OCI-LY1 (cell line): ENCODE measurements around the gene PITPNM3.

Experiments used
- H2AFZ ChIP-seq: fragments of 200-600 bp; sonication (generic), shearing (Covaris generic); 2 replicates; pipeline ENCODE4 v1.6.0; 2014; ENCODE audit warnings: antibody characterized with exemption, mild to moderate bottlenecking, low read length
- H3F3A ChIP-seq: fragments of 200-600 bp; sonication (generic), shearing (Covaris generic); 2 replicates; pipeline ENCODE4 v1.6.0; 2014; ENCODE audit warnings: mild to moderate bottlenecking, antibody characterized with exemption, low read length, moderate library complexity; ENCODE audit not compliant: insufficient read depth
- H3K27ac ChIP-seq: fragments of 200-600 bp; sonication (generic); 2 replicates; pipeline ENCODE4 v1.5.1; 2014; ENCODE audit warnings: low read length, mixed run types, mild to moderate bottlenecking, low read depth; ENCODE audit not compliant: poor library complexity, severe bottlenecking
- H3K27me3 ChIP-seq: fragments of 200-600 bp; sonication (generic); 2 replicates; pipeline ENCODE4 v1.6.0; 2014; ENCODE audit warnings: antibody characterized with exemption, mild to moderate bottlenecking, low read length, moderate library complexity; ENCODE audit not compliant: insufficient read depth
- H3K36me3 ChIP-seq: fragments of 200-600 bp; sonication (generic); 2 replicates; pipeline ENCODE4 v1.6.1; 2014; ENCODE audit warnings: mild to moderate bottlenecking, antibody characterized with exemption, low read length, moderate library complexity, mixed read lengths; ENCODE audit not compliant: insufficient read depth
- H3K4me1 ChIP-seq: fragments of 200-600 bp; sonication (generic); 2 replicates; pipeline ENCODE4 v1.5.1; 2014; ENCODE audit warnings: mild to moderate bottlenecking, low read length, moderate library complexity; ENCODE audit not compliant: insufficient read depth, severe bottlenecking
- H3K4me2 ChIP-seq: fragments of 200-600 bp; sonication (generic), shearing (Covaris generic); 2 replicates; pipeline ENCODE4 v1.6.1; 2014; ENCODE audit warnings: low read length
- H3K4me3 ChIP-seq: fragments of 200-600 bp; sonication (generic); 2 replicates; pipeline ENCODE4 v1.5.1; 2014; ENCODE audit warnings: low read length, low read depth, mild to moderate bottlenecking, mixed read lengths; ENCODE audit not compliant: poor library complexity, severe bottlenecking
- H3K79me2 ChIP-seq: fragments of 200-600 bp; shearing (Covaris generic); 2 replicates; pipeline ENCODE4 v1.6.1; 2016; ENCODE audit warnings: mixed run types, low read length, mixed read lengths; ENCODE audit not compliant: insufficient read depth
- H3K9ac ChIP-seq: fragments of 200-600 bp; sonication (generic), shearing (Covaris generic); 2 replicates; pipeline ENCODE4 v1.6.1; 2014; ENCODE audit warnings: mild to moderate bottlenecking, low read length, mixed read lengths
- H3K9me2 ChIP-seq: fragments of 200-600 bp; sonication (generic), shearing (Covaris generic); 2 replicates; pipeline ENCODE4 v1.6.1; 2014; ENCODE audit warnings: low read depth, mild to moderate bottlenecking, low read length, mixed read lengths
- H3K9me3 ChIP-seq: fragments of 200-600 bp; shearing (Covaris generic); 2 replicates; pipeline ENCODE4 v1.6.1; 2014; ENCODE audit warnings: low read length, mixed read lengths
- H4K20me1 ChIP-seq: fragments of 200-600 bp; sonication (generic), shearing (Covaris generic); 2 replicates; pipeline ENCODE4 v1.6.0; 2016; ENCODE audit warnings: mild to moderate bottlenecking, low read length; ENCODE audit not compliant: insufficient read depth
- EZH2 ChIP-seq: fragments of 200-600 bp; sonication (generic), shearing (Covaris generic); IDR thresholded peaks from 2 replicates; pipeline ENCODE4 v1.8.0; 2017; ENCODE audit warnings: borderline replicate concordance, mixed run types, mild to moderate bottlenecking, antibody characterized with exemption, low read length, moderate library complexity, mixed read lengths
- TF ChIP-seq, protein P1 (sequence below): fragments of 200-600 bp; sonication (generic), shearing (Covaris generic); IDR thresholded peaks from 2 replicates; pipeline ENCODE4 v1.5.1; 2017; ENCODE audit warnings: mild to moderate bottlenecking, antibody characterized with exemption, low read length, moderate library complexity, mixed read lengths

PITPNM3 gene

DNA sequence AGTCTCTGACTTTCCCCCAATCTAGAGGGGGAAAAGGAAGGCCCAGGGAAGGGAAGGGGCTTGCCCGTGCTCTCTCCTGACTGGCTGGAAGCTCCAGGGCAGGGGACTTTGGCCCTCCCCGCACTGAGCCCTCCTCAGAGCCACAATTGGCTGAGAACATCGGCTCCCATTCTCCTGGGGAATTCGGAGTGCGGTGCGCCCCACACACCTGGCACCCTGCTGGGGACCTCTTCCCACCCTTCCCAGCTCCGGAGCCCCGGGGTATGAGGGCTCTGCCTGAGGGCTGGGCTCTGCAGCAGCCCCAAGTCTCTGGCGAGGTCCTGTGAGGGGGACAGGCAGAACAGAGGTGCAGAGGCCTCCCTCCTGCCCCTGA lies 76.1 kb downstream of the PITPNM3 start:
- H3K9me2 ChIP-seq = no peaks in the 10 kb centered on the region
- H3K9ac ChIP-seq = no peak overlapping the region
- no peaks in the 10 kb centered on the region for H3F3A ChIP-seq
- no peaks in the 10 kb centered on the region for H3K4me1 ChIP-seq
- H3K4me2 ChIP-seq = no peak overlapping the region
- peaks cover 5% of the 10 kb centered on the region; the same call in 1 of the 2 replicates for H3K27me3 ChIP-seq
- TF ChIP-seq, protein P1, sequence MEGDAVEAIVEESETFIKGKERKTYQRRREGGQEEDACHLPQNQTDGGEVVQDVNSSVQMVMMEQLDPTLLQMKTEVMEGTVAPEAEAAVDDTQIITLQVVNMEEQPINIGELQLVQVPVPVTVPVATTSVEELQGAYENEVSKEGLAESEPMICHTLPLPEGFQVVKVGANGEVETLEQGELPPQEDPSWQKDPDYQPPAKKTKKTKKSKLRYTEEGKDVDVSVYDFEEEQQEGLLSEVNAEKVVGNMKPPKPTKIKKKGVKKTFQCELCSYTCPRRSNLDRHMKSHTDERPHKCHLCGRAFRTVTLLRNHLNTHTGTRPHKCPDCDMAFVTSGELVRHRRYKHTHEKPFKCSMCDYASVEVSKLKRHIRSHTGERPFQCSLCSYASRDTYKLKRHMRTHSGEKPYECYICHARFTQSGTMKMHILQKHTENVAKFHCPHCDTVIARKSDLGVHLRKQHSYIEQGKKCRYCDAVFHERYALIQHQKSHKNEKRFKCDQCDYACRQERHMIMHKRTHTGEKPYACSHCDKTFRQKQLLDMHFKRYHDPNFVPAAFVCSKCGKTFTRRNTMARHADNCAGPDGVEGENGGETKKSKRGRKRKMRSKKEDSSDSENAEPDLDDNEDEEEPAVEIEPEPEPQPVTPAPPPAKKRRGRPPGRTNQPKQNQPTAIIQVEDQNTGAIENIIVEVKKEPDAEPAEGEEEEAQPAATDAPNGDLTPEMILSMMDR = no peak
- TF ChIP-seq EZH2 = no peak
- H3K79me2 ChIP-seq = no peaks in the 10 kb centered on the region
- H4K20me1 ChIP-seq = no peaks in the 10 kb centered on the region
- H3K27ac ChIP-seq = no peak overlapping the region
- no peak overlapping the region for H2AFZ ChIP-seq
- H3K4me3 ChIP-seq = no peak overlapping the region
- no peaks in the 10 kb centered on the region for H3K36me3 ChIP-seq
- H3K9me3 ChIP-seq = no peaks in the 10 kb centered on the region

DNA sequence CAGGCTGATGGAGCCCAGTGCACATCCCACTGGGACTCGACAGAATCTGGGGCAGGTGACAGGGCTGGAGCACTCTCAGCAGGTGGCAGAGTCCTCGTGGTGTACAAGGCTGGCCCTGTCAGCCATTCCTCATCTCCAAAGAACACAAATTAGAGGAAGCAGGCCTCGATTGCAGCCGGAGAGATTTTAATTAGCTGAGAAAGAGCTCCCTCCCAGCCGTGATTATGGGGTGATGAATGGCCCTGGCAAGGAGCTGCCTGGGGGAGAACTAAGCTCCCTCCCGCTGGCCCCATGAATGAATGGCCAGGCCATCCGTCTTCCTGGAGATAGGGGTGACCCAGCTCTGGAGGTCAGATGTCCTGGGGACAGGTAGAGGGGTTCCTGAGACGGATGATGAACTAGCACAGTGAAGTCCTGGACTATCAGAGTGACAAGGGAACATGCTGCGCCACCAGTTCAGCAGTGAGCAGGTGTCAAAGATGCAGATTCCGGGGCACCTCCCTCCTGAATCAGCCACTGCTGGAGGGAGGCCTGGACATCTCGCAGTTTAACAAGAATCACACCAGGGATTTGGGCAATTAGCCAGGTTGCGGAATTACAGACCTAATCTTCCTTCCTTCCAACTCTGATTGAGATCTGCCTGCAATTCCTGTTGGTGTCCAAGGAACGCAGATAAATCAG lies 76.6 kb downstream of the PITPNM3 start:
- H3K9me3 ChIP-seq = no peaks in the 10 kb centered on the region

DNA sequence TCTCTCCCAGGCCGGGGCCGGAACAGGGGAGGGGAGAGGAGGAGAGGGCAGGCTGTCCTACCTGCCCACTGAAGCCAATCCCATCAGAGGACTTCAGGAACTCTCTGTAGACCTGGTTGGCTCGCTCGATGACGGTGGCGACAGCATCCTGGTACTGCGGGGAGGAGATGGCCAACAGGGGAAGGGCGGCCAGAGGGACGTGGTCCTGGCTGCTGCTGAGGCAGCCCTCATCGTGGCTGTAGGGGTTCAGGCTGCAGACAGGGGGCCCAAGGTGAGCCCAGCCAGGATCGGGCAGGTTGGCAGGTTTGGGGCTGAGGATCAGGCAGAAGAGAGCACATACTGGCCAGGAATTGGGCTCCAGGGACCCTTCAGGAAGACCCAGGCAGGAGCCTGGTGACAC lies 77.9 kb downstream of the PITPNM3 start:
- H3F3A ChIP-seq = no peaks in the 10 kb centered on the region
- no peaks in the 10 kb centered on the region for H3K36me3 ChIP-seq
- 0 out of 2 replicates have a peak, but pooled peaks cover 5% of the 10 kb centered on the region for H3K27me3 ChIP-seq
- no peak overlapping the region for H2AFZ ChIP-seq
- no peak overlapping the region for H3K27ac ChIP-seq
- no peak overlapping the region for H3K4me2 ChIP-seq
- H4K20me1 ChIP-seq = no peaks in the 10 kb centered on the region
- H3K9me3 ChIP-seq = no peaks in the 10 kb centered on the region
- no peak overlapping the region for H3K9ac ChIP-seq
- TF ChIP-seq, protein P1 = no peak
- TF ChIP-seq EZH2 = no peak
- no peaks in the 10 kb centered on the region for H3K4me1 ChIP-seq
- no peaks in the 10 kb centered on the region for H3K79me2 ChIP-seq
- no peak overlapping the region for H3K4me3 ChIP-seq
- H3K9me2 ChIP-seq = no peaks in the 10 kb centered on the region

More for the DNA sequence above, 76.6 kb downstream of the PITPNM3 start:
- no peaks in the 10 kb centered on the region for H3K9me2 ChIP-seq
- H4K20me1 ChIP-seq = no peaks in the 10 kb centered on the region
- no peaks in the 10 kb centered on the region for H3F3A ChIP-seq
- no peak overlapping the region for H3K27ac ChIP-seq
- H2AFZ ChIP-seq = no peak overlapping the region
- H3K4me3 ChIP-seq = no peak overlapping the region
- no peaks in the 10 kb centered on the region for H3K79me2 ChIP-seq
- no peaks in the 10 kb centered on the region for H3K36me3 ChIP-seq
- H3K4me2 ChIP-seq = no peak overlapping the region
- H3K9ac ChIP-seq = no peak overlapping the region
- peaks cover 5% of the 10 kb centered on the region; the same call in 1 of the 2 replicates for H3K27me3 ChIP-seq
- no peaks in the 10 kb centered on the region for H3K4me1 ChIP-seq
- TF ChIP-seq EZH2 = no peak
- TF ChIP-seq, protein P1 = no peak
